ENCODE results near the gene TOM1. TPM values are rescaled to one million over a fixed set of nuclear protein-coding genes. Genes with fewer than 3 reads are reported as not detected.

TOM1 gene
- total RNA-seq = 23.2 TPM
- polyA plus RNA-seq = 41.8 TPM
- long read RNA-seq, donor 1 = 0 reads
- long read RNA-seq, donor 2, partial matches to known transcripts = 5 of 12 reads
- long read RNA-seq, donor 2, other reads (novel, unspliced or antisense) = 0 of 12 reads
- long read RNA-seq, donor 3, transcript TOM1-210 (15 exons, 2,389 nt) = major isoform, 9 of 10 reads
- long read RNA-seq, donor 3, partial matches to known transcripts = 0 of 10 reads
- long read RNA-seq, donor 3, other reads (novel, unspliced or antisense) = 0 of 10 reads
- long read RNA-seq, donor 4, partial matches to known transcripts = 0 of 1 reads
- long read RNA-seq, donor 4, other reads (novel, unspliced or antisense) = 0 of 1 reads
- long read RNA-seq, donor 5, transcript TOM1-210 (15 exons, 2,389 nt) = major isoform, 7 of 9 reads
- long read RNA-seq, donor 5, partial matches to known transcripts = 0 of 9 reads
- long read RNA-seq, donor 5, other reads (novel, unspliced or antisense) = 0 of 9 reads
- long read RNA-seq, donor 6, partial matches to known transcripts = 0 of 4 reads
- long read RNA-seq, donor 6, other reads (novel, unspliced or antisense) = 0 of 4 reads
- long read RNA-seq, donor 7, partial matches to known transcripts = 0 of 1 reads
- long read RNA-seq, donor 7, other reads (novel, unspliced or antisense) = 0 of 1 reads
- long read RNA-seq, donor 8, partial matches to known transcripts = 0 of 2 reads
- long read RNA-seq, donor 8, other reads (novel, unspliced or antisense) = 0 of 2 reads
- long read RNA-seq, donor 9, partial matches to known transcripts = 0 of 1 reads
- long read RNA-seq, donor 9, other reads (novel, unspliced or antisense) = 0 of 1 reads
- long read RNA-seq, donor 10, transcript TOM1-210 (15 exons, 2,389 nt) = major isoform, 5 of 7 reads
- long read RNA-seq, donor 10, partial matches to known transcripts = 0 of 7 reads
- long read RNA-seq, donor 10, other reads (novel, unspliced or antisense) = 0 of 7 reads

DNA sequence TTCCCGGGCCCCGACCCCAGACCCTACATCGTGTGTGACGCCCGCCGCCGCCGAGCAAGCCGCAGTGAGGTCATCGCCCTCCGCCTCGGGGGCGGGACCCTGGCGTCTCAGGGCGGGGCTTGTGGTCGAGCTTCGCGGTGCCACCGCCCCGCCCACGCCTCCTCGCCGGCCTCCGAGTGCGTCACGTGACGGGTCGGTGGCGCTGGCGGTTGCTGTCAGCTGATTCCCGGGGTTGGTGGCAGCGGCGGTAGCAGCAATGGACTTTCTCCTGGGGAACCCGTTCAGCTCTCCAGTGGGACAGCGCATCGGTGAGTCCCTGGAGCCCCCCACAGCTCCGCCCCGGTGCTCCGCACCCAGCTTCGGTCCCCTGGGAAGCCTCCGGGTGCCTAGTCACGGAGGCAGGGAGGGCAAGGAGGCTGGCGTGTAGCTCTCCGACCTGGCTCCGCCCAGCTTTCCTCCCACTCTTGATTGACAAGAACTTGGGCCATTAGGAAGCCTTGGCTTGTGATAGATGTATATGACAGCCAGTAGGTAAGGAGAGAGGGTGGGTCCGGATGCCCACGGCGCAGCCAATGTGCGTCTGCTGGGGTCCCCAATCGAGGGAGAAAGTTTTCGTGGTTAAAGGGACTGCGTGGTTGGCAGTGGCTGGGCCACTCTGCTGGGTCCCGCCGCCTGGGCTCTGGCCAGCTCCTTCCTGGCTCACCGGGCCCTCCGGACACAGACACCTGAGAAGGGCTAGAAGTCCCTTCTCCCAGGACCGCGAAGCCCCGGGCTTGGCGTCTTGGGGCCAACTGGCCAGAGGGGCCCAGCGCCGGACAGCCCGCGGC lies at the start of gene TOM1:
Gene TOM1 (plus strand): TSS at position 222 of the 827 bp plus-strand sequence. CDS start 35 bp downstream, at position 257.
- Histone ChIP-seq H3K36me3 (ENCODE audit: control insufficient read depth in 2 of 2, insufficient read depth in 2 of 2, low read length in 1 of 2) (peaks cover 6 to 10% of the 10 kb centered on the region in 2 donors), H3K9me3 (ENCODE audit: control insufficient read depth in 2 of 2, insufficient read depth in 1 of 2, low read length in 1 of 2) (no peaks in the 10 kb centered on the region), H3K4me1 (ENCODE audit: control insufficient read depth in 2 of 2, insufficient read depth in 2 of 2, low read length in 2 of 2) (peaks cover 15 to 20% of the 10 kb centered on the region in 2 donors), H3K27me3 (ENCODE audit: control insufficient read depth in 2 of 2, insufficient read depth in 1 of 2, low read length in 1 of 2) (no peaks in the 10 kb centered on the region), H3K27ac (ENCODE audit: low read depth in 1 of 2, low read length in 1 of 2) (peak within 1 kb of the TSS; percentile 96 to 98), H3K4me3 (ENCODE audit: low read length in 2 of 2) (peak within 1 kb of the TSS; percentile 72 to 90)
- DNase-seq (ENCODE audit: low read depth in 6 of 9, low spot score in 9 of 9) = peak; percentile 98 to 100 (median 99)
- WGBS = under 1% methylated on average over 64 of the region's 64 CpGs

DNA sequence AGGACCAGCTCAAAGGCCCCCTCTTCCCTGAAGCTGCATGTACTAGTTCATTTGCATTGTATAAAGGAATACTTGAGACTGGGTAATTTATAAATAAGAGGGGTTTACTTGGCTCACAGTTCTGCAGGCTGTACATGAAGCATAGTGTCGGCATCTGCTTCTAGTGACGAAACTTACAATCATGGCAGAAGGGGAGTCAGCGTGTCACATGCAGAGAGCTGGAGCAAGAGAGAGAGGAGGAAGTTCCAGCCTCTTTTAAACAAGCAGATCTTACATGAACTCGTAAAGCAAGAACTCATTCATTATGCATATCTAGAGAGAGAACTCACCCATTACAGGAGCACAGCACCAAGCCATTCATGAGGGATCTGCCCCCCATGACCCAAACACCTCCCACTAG lies 49.5 kb upstream of the TOM1 start:
- H3K4me1 ChIP-seq (ENCODE audit: control insufficient read depth in 2 of 2, insufficient read depth in 2 of 2, low read length in 2 of 2) = peaks cover 0 to 2% of the 10 kb centered on the region in 2 donors
- no peak overlapping the region for H3K27ac ChIP-seq (ENCODE audit: low read depth in 1 of 2, low read length in 1 of 2)
- no peaks in the 10 kb centered on the region for H3K27me3 ChIP-seq (ENCODE audit: control insufficient read depth in 2 of 2, insufficient read depth in 1 of 2, low read length in 1 of 2)
- H3K4me3 ChIP-seq (ENCODE audit: low read length in 2 of 2) = no peak overlapping the region
- no peaks in the 10 kb centered on the region for H3K36me3 ChIP-seq (ENCODE audit: control insufficient read depth in 2 of 2, insufficient read depth in 2 of 2, low read length in 1 of 2)
- H3K9me3 ChIP-seq (ENCODE audit: control insufficient read depth in 2 of 2, insufficient read depth in 1 of 2, low read length in 1 of 2) = no peaks in the 10 kb centered on the region
- no peak for DNase-seq (ENCODE audit: low read depth in 6 of 9, low spot score in 9 of 9)
- WGBS = 93% methylated on average over 4 of the region's 4 CpGs

DNA sequence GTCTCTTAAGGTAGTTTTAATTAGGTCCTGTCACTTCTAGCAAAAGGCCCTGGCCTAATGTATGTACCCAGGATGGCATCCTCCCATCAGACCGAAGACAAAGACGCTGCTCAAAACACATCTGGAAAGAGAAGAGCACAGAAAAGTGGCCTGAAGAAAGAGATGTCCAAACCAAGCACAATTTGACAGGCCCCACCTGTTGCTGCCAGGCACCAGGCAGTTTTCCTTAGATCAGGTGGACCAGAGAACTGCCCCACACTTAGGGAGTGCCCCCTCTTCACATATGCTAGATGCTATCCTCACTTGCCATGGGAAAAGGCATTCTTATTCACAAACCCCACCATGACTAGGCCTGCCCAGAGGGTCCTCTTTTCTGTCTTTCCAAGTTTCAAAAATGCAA lies 45.7 kb upstream of the TOM1 start:
- Histone ChIP-seq H3K27me3 (ENCODE audit: control insufficient read depth in 2 of 2, insufficient read depth in 1 of 2, low read length in 1 of 2) (no peaks in the 10 kb centered on the region), H3K27ac (ENCODE audit: low read depth in 1 of 2, low read length in 1 of 2) (no peak overlapping the region), H3K9me3 (ENCODE audit: control insufficient read depth in 2 of 2, insufficient read depth in 1 of 2, low read length in 1 of 2) (no peaks in the 10 kb centered on the region), H3K36me3 (ENCODE audit: control insufficient read depth in 2 of 2, insufficient read depth in 2 of 2, low read length in 1 of 2) (no peaks in the 10 kb centered on the region), H3K4me3 (ENCODE audit: low read length in 2 of 2) (no peak overlapping the region), H3K4me1 (ENCODE audit: control insufficient read depth in 2 of 2, insufficient read depth in 2 of 2, low read length in 2 of 2) (peaks cover 5 to 8% of the 10 kb centered on the region in 2 donors)
- 97% methylated on average over 2 of the region's 2 CpGs for WGBS
- DNase-seq (ENCODE audit: low read depth in 6 of 9, low spot score in 9 of 9) = no peak

DNA sequence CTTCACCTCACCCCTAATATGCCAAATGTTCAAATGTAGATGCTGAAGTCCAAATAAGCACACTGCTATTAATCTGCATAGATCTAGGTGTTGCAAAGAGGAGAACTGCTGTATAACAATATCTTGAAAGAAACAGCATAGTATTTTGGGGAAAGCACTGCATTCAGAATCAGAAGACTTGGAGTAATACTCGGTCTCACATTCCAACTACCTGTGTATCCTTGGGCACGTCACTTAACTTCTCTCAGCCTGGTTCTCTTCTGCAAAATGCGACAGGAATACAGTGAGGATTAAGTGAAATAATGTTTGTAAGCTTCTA lies 42.7 kb upstream of the TOM1 start:
- Histone ChIP-seq H3K27ac (ENCODE audit: low read depth in 1 of 2, low read length in 1 of 2) (peak overlapping the region in 1 of 2 donors; percentile 81), H3K4me3 (ENCODE audit: low read length in 2 of 2) (peak overlapping the region; percentile 78 to 87), H3K36me3 (ENCODE audit: control insufficient read depth in 2 of 2, insufficient read depth in 2 of 2, low read length in 1 of 2) (peaks cover 0 to under 1% of the 10 kb centered on the region in 2 donors), H3K9me3 (ENCODE audit: control insufficient read depth in 2 of 2, insufficient read depth in 1 of 2, low read length in 1 of 2) (no peaks in the 10 kb centered on the region), H3K27me3 (ENCODE audit: control insufficient read depth in 2 of 2, insufficient read depth in 1 of 2, low read length in 1 of 2) (no peaks in the 10 kb centered on the region), H3K4me1 (ENCODE audit: control insufficient read depth in 2 of 2, insufficient read depth in 2 of 2, low read length in 2 of 2) (peaks cover 6 to 8% of the 10 kb centered on the region in 2 donors)
- 7% methylated on average over 3 of the region's 3 CpGs for WGBS
- DNase-seq (ENCODE audit: low read depth in 6 of 9, low spot score in 9 of 9) = no peak

DNA sequence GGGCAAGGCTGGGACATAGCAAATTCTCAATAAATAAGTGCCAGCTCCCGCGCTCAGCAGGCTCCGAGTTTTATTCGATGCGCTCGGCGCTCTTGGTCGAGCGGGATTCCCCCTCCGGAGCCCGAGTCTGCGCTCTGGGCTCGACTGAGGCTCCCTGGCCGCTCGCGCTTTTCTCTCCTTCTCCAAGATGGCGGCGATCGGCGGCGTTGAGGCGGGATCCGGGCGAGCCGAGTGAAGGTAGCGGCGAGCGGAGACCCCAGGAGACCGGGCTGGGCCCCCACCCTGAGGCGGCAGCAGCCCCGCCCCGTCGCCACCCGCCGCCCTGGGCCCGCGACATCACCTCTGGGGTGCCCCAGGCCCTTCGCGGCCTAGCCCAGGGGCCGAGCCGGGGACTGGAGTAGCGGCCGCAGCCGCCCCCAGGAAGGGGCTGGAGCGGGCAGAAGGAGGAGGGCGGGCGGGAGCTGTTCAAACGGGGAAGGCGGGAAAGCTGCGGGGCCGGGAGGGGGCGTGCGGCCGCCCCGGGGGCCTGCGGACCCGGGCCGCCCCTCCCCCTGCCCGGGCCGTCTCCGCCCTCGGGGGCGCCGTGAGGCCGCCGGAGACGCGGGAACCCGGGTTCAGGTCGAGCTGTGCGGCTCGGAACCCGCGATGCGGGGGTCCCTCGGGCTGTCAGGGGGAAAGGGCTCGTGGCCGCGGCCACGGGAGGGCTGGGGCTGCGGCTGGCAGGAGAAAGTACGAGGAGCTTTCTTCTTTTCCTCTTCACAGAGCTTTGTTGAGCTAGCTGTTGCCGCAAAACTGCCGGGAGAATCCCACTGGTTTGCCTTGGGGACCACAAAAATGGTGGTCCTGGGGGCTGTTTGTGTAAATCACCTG lies 42.1 kb upstream of the TOM1 start, which contains the start of gene HMGXB4:
Gene HMGXB4 (plus strand): TSS at position 173 of the 870 bp plus-strand sequence. CDS start 4,898 bp downstream, outside the sequence.
- peak within 1 kb of the TSS; percentile 78 to 87 for H3K4me3 ChIP-seq (ENCODE audit: low read length in 2 of 2)
- H3K27ac ChIP-seq (ENCODE audit: low read depth in 1 of 2, low read length in 1 of 2) = peak within 1 kb of the TSS; percentile 81 to 94
- WGBS = under 1% methylated on average over 84 of the region's 84 CpGs
- peaks cover 6 to 8% of the 10 kb centered on the region in 2 donors for H3K4me1 ChIP-seq (ENCODE audit: control insufficient read depth in 2 of 2, insufficient read depth in 2 of 2, low read length in 2 of 2)
- no peaks in the 10 kb centered on the region for H3K9me3 ChIP-seq (ENCODE audit: control insufficient read depth in 2 of 2, insufficient read depth in 1 of 2, low read length in 1 of 2)
- H3K36me3 ChIP-seq (ENCODE audit: control insufficient read depth in 2 of 2, insufficient read depth in 2 of 2, low read length in 1 of 2) = peaks cover 0 to 6% of the 10 kb centered on the region in 2 donors
- peak; percentile 74 to 95 (median 83) for DNase-seq (ENCODE audit: low read depth in 6 of 9, low spot score in 9 of 9)
- H3K27me3 ChIP-seq (ENCODE audit: control insufficient read depth in 2 of 2, insufficient read depth in 1 of 2, low read length in 1 of 2) = no peaks in the 10 kb centered on the region

DNA sequence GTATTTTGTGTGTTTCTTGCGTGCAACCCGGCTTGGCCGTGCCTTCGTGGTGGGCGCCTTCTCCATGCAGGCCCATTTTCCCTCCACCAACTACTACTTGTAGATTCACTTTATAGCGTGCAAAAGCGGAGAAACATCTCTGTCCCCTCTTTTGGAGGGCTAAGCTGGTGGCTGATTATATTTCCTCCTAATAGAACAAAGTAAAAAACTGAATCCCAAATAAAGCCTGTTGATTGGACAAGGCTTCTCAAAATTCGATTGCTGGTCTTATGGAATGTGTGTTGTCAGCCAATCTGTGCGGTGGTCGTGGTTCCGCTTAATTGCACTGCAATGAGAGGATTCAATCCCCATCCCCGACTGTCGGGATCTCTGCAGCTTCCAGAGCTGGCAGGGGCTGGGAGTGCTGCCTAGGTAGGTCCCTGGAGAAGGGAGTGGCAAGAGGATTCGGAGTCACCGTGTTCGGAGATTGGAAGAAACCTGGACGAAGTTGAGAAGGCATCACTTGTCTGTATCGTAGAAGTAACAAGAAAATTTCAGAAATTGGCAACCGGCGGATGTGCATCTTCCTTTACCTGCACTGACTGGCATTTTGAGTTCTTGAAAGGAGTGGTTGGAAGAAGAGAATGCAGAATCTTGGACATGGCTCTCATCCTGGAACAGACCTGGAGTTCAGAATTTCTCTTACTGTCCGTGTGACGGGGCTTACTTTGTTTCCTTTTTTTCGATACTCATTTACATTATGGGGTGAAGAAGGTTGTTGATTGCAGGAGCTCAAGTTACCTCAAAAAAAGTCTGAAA lies 41.3 kb upstream of the TOM1 start:
- DNase-seq (ENCODE audit: low read depth in 6 of 9, low spot score in 9 of 9) = peak in 5 of 9 donors; percentile 1 to 24 (median 7)
- Histone ChIP-seq H3K4me3 (ENCODE audit: low read length in 2 of 2) (peak overlapping the region; percentile 78 to 87), H3K27ac (ENCODE audit: low read depth in 1 of 2, low read length in 1 of 2) (peak overlapping the region in 1 of 2 donors; percentile 74), H3K36me3 (ENCODE audit: control insufficient read depth in 2 of 2, insufficient read depth in 2 of 2, low read length in 1 of 2) (peaks cover 0 to 15% of the 10 kb centered on the region in 2 donors), H3K9me3 (ENCODE audit: control insufficient read depth in 2 of 2, insufficient read depth in 1 of 2, low read length in 1 of 2) (no peaks in the 10 kb centered on the region), H3K27me3 (ENCODE audit: control insufficient read depth in 2 of 2, insufficient read depth in 1 of 2, low read length in 1 of 2) (no peaks in the 10 kb centered on the region), H3K4me1 (ENCODE audit: control insufficient read depth in 2 of 2, insufficient read depth in 2 of 2, low read length in 2 of 2) (peaks cover 6 to 8% of the 10 kb centered on the region in 2 donors)
- WGBS = 63% methylated on average over 23 of the region's 23 CpGs

DNA sequence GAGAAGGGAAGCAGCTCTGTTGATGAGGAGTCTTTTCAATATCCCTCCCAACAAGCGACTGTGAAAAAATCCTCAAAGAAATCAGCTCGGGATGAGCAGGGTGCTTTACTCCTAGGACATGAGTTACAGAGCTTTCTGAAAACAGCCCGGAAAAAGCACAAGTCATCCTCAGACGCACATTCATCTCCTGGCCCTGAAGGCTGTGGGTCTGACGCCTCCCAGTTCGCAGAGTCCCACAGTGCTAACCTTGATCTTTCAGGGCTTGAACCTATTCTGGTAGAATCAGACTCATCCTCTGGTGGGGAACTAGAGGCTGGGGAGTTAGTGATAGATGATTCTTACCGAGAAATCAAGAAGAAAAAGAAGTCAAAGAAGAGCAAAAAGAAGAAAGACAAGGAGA lies 34.7 kb upstream of the TOM1 start:
- Histone ChIP-seq H3K36me3 (ENCODE audit: control insufficient read depth in 2 of 2, insufficient read depth in 2 of 2, low read length in 1 of 2) (peaks cover 44 to 68% of the 10 kb centered on the region in 2 donors), H3K9me3 (ENCODE audit: control insufficient read depth in 2 of 2, insufficient read depth in 1 of 2, low read length in 1 of 2) (no peaks in the 10 kb centered on the region), H3K27ac (ENCODE audit: low read depth in 1 of 2, low read length in 1 of 2) (no peak overlapping the region), H3K4me3 (ENCODE audit: low read length in 2 of 2) (no peak overlapping the region), H3K4me1 (ENCODE audit: control insufficient read depth in 2 of 2, insufficient read depth in 2 of 2, low read length in 2 of 2) (no peaks in the 10 kb centered on the region), H3K27me3 (ENCODE audit: control insufficient read depth in 2 of 2, insufficient read depth in 1 of 2, low read length in 1 of 2) (no peaks in the 10 kb centered on the region)
- no peak for DNase-seq (ENCODE audit: low read depth in 6 of 9, low spot score in 9 of 9)
- 97% methylated on average over 7 of the region's 7 CpGs for WGBS

Measured in thymus (tissue), 14 donors.